Measurements from ENCODE around the gene UTP18. TPM values are rescaled to one million over a fixed set of nuclear protein-coding genes. Genes with fewer than 3 reads are reported as not detected.

UTP18 gene
- total and polyA plus RNA-seq, 9 of the 15 experiments (the other 6 are each of a cell fraction or from before 2014, with no cell fraction given), result 31.1 to 99.2 (median 66.7) TPM

DNA sequence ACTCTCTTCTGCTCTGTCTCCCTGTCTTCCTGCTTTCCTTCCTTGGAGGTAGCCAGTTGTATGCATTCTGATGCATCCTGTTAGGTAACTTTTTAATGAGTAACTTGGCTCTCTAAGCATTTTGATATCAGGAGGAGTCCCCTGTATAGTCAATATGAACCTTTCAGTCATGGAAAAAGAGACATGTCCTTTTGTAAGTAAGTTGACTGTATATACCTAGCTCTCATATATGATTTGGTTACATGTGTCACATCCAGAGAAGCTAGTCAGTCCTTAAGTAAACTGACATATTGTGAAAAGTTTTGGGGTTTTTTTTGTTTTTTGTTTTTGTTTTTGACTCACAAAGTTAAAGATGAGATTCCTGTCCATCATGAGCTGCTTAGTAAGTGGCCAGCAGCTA lies 18.8 kb downstream of the UTP18 start:
- no peak overlapping the region for H3K4me2 ChIP-seq (ENCODE audit: insufficient read depth, low read length)
- H3K27me3 ChIP-seq (ENCODE audit: control insufficient read depth in 2 of 2, insufficient read depth in 2 of 2, low read length in 2 of 2), result no peaks in the 10 kb centered on the region
- H2AFZ ChIP-seq (ENCODE audit: low read depth, low read length), result no peak overlapping the region
- DNase-seq (ENCODE audit: extremely low read depth in 1 of 4, low spot score in 3 of 4), result no peak
- TF ChIP-seq STAT5A (IDR thresholded peaks at IDR 0.05; ENCODE audit: borderline replicate concordance, low read length) (no peak), CBX2 (IDR thresholded peaks at IDR 0.05; ENCODE audit: insufficient read depth, low read length, poor library complexity, severe bottlenecking) (no peak), CBX8 (IDR thresholded peaks at IDR 0.05; ENCODE audit: borderline replicate concordance, extremely low read depth, low read depth, low read length, poor library complexity, severe bottlenecking) (no peak), NFRKB (IDR thresholded peaks at IDR 0.05; ENCODE audit: low read depth) (no peak), SLC30A9 (CRISPR knock-in tag; IDR thresholded peaks at IDR 0.05) (no peak), NFXL1 (CRISPR knock-in tag; IDR thresholded peaks at IDR 0.05) (no peak), HMG20A (CRISPR knock-in tag; conservative IDR thresholded peaks at IDR 0.05) (no peak), ZNF77 (CRISPR knock-in tag; IDR thresholded peaks at IDR 0.05) (no peak), ZNF140 (CRISPR knock-in tag; IDR thresholded peaks at IDR 0.05) (no peak), BHLHE40 (IDR thresholded peaks at IDR 0.05; ENCODE audit: low read length) (no peak), TRIM24 (IDR thresholded peaks at IDR 0.05) (no peak), MCM5 (IDR thresholded peaks at IDR 0.05; ENCODE audit: low read depth) (no peak), BCOR (IDR thresholded peaks at IDR 0.05) (no peak)
- TF ChIP-seq, protein P1, sequence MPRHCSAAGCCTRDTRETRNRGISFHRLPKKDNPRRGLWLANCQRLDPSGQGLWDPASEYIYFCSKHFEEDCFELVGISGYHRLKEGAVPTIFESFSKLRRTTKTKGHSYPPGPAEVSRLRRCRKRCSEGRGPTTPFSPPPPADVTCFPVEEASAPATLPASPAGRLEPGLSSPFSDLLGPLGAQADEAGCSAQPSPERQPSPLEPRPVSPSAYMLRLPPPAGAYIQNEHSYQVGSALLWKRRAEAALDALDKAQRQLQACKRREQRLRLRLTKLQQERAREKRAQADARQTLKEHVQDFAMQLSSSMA (CRISPR knock-in tag; IDR thresholded peaks at IDR 0.05), result no peak
- TF ChIP-seq, protein P2, sequence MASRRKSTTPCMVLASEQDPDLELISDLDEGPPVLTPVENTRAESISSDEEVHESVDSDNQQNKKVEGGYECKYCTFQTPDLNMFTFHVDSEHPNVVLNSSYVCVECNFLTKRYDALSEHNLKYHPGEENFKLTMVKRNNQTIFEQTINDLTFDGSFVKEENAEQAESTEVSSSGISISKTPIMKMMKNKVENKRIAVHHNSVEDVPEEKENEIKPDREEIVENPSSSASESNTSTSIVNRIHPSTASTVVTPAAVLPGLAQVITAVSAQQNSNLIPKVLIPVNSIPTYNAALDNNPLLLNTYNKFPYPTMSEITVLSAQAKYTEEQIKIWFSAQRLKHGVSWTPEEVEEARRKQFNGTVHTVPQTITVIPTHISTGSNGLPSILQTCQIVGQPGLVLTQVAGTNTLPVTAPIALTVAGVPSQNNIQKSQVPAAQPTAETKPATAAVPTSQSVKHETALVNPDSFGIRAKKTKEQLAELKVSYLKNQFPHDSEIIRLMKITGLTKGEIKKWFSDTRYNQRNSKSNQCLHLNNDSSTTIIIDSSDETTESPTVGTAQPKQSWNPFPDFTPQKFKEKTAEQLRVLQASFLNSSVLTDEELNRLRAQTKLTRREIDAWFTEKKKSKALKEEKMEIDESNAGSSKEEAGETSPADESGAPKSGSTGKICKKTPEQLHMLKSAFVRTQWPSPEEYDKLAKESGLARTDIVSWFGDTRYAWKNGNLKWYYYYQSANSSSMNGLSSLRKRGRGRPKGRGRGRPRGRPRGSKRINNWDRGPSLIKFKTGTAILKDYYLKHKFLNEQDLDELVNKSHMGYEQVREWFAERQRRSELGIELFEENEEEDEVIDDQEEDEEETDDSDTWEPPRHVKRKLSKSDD (conservative IDR thresholded peaks at IDR 0.05; ENCODE audit: low read length), result no peak
- TF ChIP-seq, protein P3, sequence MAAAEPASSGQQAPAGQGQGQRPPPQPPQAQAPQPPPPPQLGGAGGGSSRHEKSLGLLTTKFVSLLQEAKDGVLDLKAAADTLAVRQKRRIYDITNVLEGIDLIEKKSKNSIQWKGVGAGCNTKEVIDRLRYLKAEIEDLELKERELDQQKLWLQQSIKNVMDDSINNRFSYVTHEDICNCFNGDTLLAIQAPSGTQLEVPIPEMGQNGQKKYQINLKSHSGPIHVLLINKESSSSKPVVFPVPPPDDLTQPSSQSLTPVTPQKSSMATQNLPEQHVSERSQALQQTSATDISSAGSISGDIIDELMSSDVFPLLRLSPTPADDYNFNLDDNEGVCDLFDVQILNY (CRISPR knock-in tag; IDR thresholded peaks at IDR 0.05), result no peak
- TF ChIP-seq, protein P4, sequence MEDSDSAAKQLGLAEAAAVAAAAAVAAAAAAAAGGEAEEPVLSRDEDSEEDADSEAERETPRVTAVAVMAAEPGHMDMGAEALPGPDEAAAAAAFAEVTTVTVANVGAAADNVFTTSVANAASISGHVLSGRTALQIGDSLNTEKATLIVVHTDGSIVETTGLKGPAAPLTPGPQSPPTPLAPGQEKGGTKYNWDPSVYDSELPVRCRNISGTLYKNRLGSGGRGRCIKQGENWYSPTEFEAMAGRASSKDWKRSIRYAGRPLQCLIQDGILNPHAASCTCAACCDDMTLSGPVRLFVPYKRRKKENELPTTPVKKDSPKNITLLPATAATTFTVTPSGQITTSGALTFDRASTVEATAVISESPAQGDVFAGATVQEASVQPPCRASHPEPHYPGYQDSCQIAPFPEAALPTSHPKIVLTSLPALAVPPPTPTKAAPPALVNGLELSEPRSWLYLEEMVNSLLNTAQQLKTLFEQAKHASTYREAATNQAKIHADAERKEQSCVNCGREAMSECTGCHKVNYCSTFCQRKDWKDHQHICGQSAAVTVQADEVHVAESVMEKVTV (CRISPR knock-in tag; IDR thresholded peaks at IDR 0.05), result no peak
- peaks cover under 1% of the 10 kb centered on the region; the same call in 1 of the 3 replicates for H3K79me2 ChIP-seq (ENCODE audit: control insufficient read depth, insufficient read depth, low read length)
- H3K4me1 ChIP-seq (replicated peaks in 1 of 2; ENCODE audit: control insufficient read depth in 2 of 2, insufficient read depth in 2 of 2, low read length in 2 of 2), result no peaks in the 10 kb centered on the region
- no peaks in the 10 kb centered on the region for H3K9me3 ChIP-seq (replicated peaks; ENCODE audit: control insufficient read depth, insufficient read depth, low read depth, low read length)
- no peaks in the 10 kb centered on the region for H3K9me1 ChIP-seq (ENCODE audit: control insufficient read depth, insufficient read depth, low read length)
- H3K36me3 ChIP-seq (ENCODE audit: control insufficient read depth, insufficient read depth, low read length), result peaks cover 91% of the 10 kb centered on the region
- no peak for FAIRE-seq
- H4K20me1 ChIP-seq (replicated peaks; ENCODE audit: control insufficient read depth, insufficient read depth, low read length), result no peaks in the 10 kb centered on the region
- intact Hi-C loops (cut with micrococcal nuclease) (no loop called here), in situ Hi-C loops (cut with MboI) (no loop called here)
- no peak overlapping the region for H3K4me3 ChIP-seq
- H3K9ac ChIP-seq (ENCODE audit: insufficient read depth in 1 of 2, low read depth in 2 of 2, low read length in 2 of 2), result no peak overlapping the region
- no TSS peak for BruUV-seq (replicated peaks)
- H3K27ac ChIP-seq (ENCODE audit: extremely low read depth, low read depth, low read length), result no peak overlapping the region
- no peak for ATAC-seq
- ChIA-PET CTCF (ENCODE audit: low intra/inter-chr PET ratio) (no interaction called here), POLR2A (interaction anchor here (0.9 to 1.2 kb wide), 2 partner anchors 11 to 18 kb away, joined by 3 read pairs; partner anchors contain the start of gene UTP18)
